Mesothelial cell of epicardium (in vitro differentiated cells): ENCODE results near the gene SYT8. TPM values are rescaled to one million over a fixed set of nuclear protein-coding genes. Genes with fewer than 3 reads are reported as not detected.

Experiments used
- DNase-seq, 2 experiments: peaks; one replicate each; pipeline ENCODE4 v3.0.0; 2021; ENCODE audit warnings: low spot score in 2 of 2; ENCODE audit not compliant: unreplicated experiment in 2 of 2
- H3K27ac Mint-ChIP-seq: 2 replicates; pipeline ENCODE4 v1.8.0; 2021; ENCODE audit warnings: mixed read lengths
- H3K27me3 Mint-ChIP-seq: 2 replicates; pipeline ENCODE4 v1.8.0; 2021; ENCODE audit warnings: low read depth, mixed read lengths
- H3K36me3 Mint-ChIP-seq: 2 replicates; pipeline ENCODE4 v1.8.0; 2021; ENCODE audit warnings: mixed read lengths
- H3K4me1 Mint-ChIP-seq: 2 replicates; pipeline ENCODE4 v1.8.0; 2021; ENCODE audit warnings: mixed read lengths
- H3K4me3 Mint-ChIP-seq: 2 replicates; pipeline ENCODE4 v1.8.0; 2021; ENCODE audit warnings: mild to moderate bottlenecking, moderate library complexity, mixed read lengths
- H3K9me3 Mint-ChIP-seq: 2 replicates; pipeline ENCODE4 v1.8.0; 2021; ENCODE audit warnings: mixed read lengths
- total RNA-seq: library from RNA; stranded (reverse); gene quantifications from 3 replicates; pipeline ENCODE4 v1.2.1, GENCODE V29; 2021
- TF ChIP-seq, protein P1 (sequence below): fragments of 200-600 bp; sonication (generic); IDR thresholded peaks from one replicate; pipeline ENCODE4 v1.5.0; 2021; ENCODE audit warnings: antibody characterized with exemption; ENCODE audit not compliant: unreplicated experiment

The SYT8 gene
- total RNA-seq, 1 donor from 2014 or later = 2.1 TPM

DNA sequence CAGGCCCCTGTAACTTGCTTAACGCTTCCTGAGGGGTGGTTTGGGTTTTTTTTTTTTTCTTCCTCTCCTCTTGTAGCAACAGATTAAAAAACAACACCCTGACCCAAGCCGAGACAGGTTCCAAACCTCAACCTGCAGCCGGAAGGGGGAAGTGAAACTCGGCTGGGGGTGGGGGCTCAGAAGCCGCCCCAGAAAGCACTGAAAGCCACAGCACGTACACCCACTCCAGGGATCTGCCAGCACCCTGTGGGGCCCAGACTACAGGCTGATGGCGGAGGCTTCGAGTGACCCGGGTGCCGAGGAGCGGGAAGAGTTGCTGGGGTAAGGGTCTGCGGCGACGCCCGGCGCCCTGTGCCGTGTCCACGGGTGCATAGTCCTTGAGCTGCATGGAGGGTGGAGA, 18.1 kb downstream of the SYT8 start, which contains the start of gene LSP1:
Gene LSP1 (plus strand): TSS at position 208 of the 400 bp plus-strand sequence. CDS start 61 bp downstream, at position 269.
- H3K4me3 Mint-ChIP-seq = no peak within 1 kb of the TSS
- H3K36me3 Mint-ChIP-seq = no peaks in the 10 kb centered on the region
- no peak for DNase-seq
- no peaks in the 10 kb centered on the region for H3K4me1 Mint-ChIP-seq
- TF ChIP-seq, protein P1, sequence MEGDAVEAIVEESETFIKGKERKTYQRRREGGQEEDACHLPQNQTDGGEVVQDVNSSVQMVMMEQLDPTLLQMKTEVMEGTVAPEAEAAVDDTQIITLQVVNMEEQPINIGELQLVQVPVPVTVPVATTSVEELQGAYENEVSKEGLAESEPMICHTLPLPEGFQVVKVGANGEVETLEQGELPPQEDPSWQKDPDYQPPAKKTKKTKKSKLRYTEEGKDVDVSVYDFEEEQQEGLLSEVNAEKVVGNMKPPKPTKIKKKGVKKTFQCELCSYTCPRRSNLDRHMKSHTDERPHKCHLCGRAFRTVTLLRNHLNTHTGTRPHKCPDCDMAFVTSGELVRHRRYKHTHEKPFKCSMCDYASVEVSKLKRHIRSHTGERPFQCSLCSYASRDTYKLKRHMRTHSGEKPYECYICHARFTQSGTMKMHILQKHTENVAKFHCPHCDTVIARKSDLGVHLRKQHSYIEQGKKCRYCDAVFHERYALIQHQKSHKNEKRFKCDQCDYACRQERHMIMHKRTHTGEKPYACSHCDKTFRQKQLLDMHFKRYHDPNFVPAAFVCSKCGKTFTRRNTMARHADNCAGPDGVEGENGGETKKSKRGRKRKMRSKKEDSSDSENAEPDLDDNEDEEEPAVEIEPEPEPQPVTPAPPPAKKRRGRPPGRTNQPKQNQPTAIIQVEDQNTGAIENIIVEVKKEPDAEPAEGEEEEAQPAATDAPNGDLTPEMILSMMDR = no peak
- H3K9me3 Mint-ChIP-seq = no peaks in the 10 kb centered on the region
- no peak within 1 kb of the TSS for H3K27ac Mint-ChIP-seq
- H3K27me3 Mint-ChIP-seq = no peaks in the 10 kb centered on the region

DNA sequence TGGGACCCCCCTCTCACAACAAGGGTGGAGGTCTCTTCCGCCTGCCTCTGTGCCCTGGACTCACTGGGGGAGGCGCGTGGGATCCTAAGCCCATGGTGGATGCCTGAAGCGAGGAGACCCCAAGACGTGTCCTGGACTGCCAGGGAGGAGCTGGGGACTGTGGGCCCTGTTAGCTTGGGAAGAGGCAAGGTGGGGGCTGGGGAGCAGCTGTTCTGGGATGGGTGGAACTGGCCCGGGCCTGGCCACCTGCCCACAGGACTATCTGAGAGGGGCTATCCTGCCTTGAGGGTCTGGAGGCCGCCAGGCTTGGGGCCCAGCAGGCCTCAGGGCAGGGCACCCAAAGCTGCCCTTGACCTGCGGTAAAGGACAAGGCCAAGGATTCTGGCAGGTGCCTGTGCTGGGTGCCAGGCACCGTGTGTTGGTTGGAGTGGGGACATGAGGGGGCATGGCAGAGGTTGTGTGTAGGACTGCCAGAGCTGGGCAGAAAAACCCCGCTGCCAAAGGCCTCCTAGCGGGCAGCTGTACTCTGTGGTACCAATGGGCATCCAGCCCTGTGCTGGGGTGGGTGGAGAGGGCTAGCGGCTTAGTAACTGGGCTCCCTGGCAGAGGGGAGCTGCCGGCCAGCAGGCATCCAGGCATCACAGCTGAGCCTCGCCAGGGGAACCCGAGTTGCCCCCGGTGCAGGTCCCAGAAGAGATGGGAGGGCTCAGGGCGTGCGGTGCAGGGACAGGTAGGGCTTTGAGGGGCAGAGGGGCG, 18.8 kb downstream of the SYT8 start:
- no peaks in the 10 kb centered on the region for H3K36me3 Mint-ChIP-seq
- no peak overlapping the region for H3K27ac Mint-ChIP-seq

DNA sequence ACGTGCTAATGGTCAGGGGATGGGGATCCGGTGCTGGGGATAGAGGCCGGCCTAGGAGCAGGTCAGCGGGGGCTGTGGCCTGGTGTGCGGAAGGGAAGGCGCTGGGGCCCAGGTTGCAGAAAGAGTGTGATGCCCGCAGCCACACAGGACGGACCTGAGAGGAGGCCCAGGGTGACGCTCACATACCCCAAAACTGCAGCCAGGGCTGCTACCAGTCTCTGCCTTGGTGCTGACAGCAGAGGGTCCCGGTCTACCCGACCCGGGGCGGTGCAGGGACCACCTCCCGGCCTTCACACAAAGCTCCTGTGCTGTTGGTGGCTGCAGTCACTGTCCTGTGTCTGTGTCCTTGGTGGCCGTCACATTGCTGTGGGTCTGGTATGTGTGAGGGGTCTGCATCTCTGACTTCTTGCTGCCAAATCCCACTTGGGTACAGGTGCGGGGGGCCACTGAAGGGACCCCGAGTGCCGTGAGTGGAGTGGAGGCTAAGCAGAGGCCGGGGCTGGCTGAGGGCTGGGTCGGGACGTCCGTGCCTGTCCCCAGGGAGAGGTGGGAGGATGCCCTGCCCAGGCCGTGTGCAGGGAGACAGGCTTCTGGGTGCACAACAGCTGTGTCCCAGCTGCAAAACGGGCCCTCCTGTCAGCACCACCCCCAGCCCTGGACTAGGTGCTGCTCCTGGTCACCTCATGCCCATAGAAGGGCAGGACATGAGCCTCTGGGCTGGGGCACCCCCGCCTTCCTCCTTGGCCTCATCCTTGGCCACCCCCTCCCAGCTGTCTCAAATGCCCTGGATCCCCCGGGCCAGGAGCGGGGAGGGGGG, 19.6 kb downstream of the SYT8 start:
- H3K27ac Mint-ChIP-seq = no peak overlapping the region
- TF ChIP-seq, protein P1 = no peak

More for the DNA sequence above, 18.8 kb downstream of the SYT8 start:
- Mint-ChIP-seq H3K9me3 (no peaks in the 10 kb centered on the region), H3K4me1 (no peaks in the 10 kb centered on the region), H3K27me3 (no peaks in the 10 kb centered on the region), H3K4me3 (no peak overlapping the region)
- TF ChIP-seq, protein P1 = no peak
- no peak for DNase-seq

DNA sequence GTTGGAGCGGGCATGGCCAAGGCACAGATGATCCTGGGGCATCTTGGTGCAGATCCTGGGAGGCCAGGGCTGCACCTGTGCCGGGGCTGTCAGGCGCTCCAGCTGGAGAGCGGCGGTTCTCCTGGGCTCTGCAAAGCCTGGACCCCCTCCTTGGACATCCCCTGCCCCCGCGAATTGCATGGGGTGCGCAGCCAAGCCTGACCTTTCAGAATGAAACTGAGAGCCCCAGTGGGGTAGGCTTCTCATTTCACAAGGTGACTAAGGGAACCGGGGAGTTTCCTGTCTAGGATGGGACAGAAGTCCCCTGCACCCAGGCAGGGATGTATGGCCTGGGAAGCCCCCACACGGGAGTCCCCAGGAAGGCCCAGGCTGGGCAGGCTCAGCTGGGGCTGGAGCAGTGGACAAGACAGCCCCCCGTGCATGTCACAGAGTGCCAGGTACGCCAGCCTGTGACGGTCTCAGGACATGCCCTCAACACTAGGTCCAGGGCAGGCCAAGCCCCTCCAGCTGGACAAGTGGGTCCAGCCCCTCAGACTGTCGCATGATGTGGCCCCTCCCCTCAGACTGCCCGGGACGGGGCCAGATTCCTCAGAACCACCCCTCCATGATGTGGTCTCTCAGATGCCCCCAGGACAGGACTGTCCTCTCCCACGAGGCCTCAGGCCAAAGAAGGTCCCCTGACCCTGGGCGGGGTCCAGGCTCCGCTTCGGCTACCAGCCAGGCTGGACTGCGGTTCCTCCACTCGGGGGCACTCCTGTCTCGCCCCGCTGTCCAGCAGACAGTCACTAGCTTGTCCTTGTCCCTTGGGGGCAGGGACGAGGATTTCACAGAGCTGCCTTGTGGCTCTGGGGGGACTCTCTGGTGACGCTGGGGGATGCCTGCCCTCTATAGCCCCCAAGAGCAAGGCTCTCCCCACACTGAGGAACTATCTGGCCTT, 20.4 kb downstream of the SYT8 start:
- Mint-ChIP-seq H3K4me1 (no peaks in the 10 kb centered on the region), H3K27me3 (no peaks in the 10 kb centered on the region), H3K4me3 (no peak overlapping the region), H3K9me3 (no peaks in the 10 kb centered on the region), H3K36me3 (no peaks in the 10 kb centered on the region), H3K27ac (no peak overlapping the region)
- no peak for DNase-seq
- TF ChIP-seq, protein P1 = no peak

More for the DNA sequence above, 19.6 kb downstream of the SYT8 start:
- H3K4me1 Mint-ChIP-seq = no peaks in the 10 kb centered on the region
- H3K36me3 Mint-ChIP-seq = no peaks in the 10 kb centered on the region
- H3K4me3 Mint-ChIP-seq = no peak overlapping the region
- H3K9me3 Mint-ChIP-seq = no peaks in the 10 kb centered on the region
- DNase-seq = no peak
- no peaks in the 10 kb centered on the region for H3K27me3 Mint-ChIP-seq

DNA sequence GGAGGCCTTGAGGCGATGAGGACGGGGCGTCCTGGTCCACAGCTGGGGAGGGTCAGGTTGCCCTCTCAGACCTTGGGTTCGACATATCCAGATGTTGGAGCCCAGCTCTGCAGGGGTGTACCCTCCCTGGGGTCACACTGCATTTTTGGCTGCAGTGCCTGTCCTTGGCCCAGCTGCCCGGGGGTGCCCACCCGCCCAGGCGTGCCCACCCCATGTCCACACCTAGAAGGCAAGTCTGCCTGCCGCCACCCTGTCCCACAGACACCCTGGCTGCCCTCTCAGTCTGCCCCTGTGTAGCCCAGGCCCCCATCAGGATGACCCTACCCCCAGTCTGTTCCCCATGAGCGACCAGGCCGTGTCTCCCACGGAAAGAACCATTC, 21.1 kb downstream of the SYT8 start:
- no peaks in the 10 kb centered on the region for H3K27me3 Mint-ChIP-seq
- no peak overlapping the region for H3K27ac Mint-ChIP-seq
- H3K4me1 Mint-ChIP-seq = no peaks in the 10 kb centered on the region
- DNase-seq = no peak
- TF ChIP-seq, protein P1 = no peak
- no peaks in the 10 kb centered on the region for H3K9me3 Mint-ChIP-seq
- H3K36me3 Mint-ChIP-seq = no peaks in the 10 kb centered on the region
- no peak overlapping the region for H3K4me3 Mint-ChIP-seq
